OCI-LY3 (cell line): ENCODE measurements around the gene MAD1L1.

ENCODE experiments used
- EZH2phosphoT487 ChIP-seq: fragments of 200-600 bp; shearing (Covaris generic); IDR thresholded peaks from 2 replicates; pipeline ENCODE4 v1.6.1; 2018; ENCODE audit warnings: antibody characterized with exemption, mixed run types, low read depth
- TF ChIP-seq, protein P1 (sequence below): fragments of 200-600, 300-600 bp; sonication (generic); IDR thresholded peaks from 2 replicates; pipeline ENCODE4 v1.5.1; 2014; ENCODE audit warnings: antibody characterized with exemption, low read length, low read depth

- TF ChIP-seq, protein P1, sequence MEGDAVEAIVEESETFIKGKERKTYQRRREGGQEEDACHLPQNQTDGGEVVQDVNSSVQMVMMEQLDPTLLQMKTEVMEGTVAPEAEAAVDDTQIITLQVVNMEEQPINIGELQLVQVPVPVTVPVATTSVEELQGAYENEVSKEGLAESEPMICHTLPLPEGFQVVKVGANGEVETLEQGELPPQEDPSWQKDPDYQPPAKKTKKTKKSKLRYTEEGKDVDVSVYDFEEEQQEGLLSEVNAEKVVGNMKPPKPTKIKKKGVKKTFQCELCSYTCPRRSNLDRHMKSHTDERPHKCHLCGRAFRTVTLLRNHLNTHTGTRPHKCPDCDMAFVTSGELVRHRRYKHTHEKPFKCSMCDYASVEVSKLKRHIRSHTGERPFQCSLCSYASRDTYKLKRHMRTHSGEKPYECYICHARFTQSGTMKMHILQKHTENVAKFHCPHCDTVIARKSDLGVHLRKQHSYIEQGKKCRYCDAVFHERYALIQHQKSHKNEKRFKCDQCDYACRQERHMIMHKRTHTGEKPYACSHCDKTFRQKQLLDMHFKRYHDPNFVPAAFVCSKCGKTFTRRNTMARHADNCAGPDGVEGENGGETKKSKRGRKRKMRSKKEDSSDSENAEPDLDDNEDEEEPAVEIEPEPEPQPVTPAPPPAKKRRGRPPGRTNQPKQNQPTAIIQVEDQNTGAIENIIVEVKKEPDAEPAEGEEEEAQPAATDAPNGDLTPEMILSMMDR: no peak
- TF ChIP-seq EZH2phosphoT487: no peak
Observed at GRCh38 chr7:1915326-1915725, 317.4 kb downstream of the MAD1L1 start.
